ENCODE data around the gene CYP24A1. TPM values are rescaled to one million over a fixed set of nuclear protein-coding genes. Genes with fewer than 3 reads are reported as not detected.

Gene CYP24A1
- total RNA-seq, 4 donors from 2014 or later = 1.0 to 2.5 (median 1.5) TPM; not detected in 1

DNA sequence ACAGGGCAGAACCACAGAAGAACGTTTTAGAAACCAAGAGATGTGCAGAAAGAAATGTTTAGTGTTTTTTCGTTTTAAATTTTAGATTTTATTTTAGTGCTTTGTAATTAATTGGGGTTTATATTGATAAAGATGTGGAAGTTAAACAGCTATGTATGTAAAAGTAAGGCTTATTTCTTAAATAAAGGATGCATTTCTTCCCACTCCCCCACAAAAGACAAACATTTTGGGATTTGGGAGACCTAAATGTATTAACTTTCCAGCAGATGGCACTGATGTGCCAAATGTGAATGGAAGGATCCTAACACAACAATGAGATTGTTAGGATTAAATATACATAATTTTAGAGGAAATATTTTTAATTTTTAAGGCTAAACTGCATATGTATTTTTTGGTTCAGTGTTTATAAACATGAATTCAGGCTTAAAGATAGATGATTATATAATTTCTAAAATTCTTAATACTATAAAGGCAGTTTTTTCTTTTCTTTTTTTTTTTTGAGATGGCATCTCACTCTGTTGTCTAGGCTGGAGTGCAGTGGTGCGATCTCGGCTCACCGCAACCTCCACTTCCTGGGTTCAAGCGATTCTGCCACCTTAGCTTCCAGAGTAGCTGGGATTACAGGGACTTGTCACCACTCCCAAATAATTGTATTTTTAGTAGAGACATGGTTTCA lies 46.1 kb upstream of the CYP24A1 start:
- WGBS = 77% methylated on average over 6 of the region's 6 CpGs
- H3K9me3 ChIP-seq = no peaks in the 10 kb centered on the region
- no peak overlapping the region for H3K27ac ChIP-seq
- DNase-seq (ENCODE audit: low spot score in 2 of 2) = no peak
- TF ChIP-seq POLR2AphosphoS5 (IDR thresholded peaks at IDR 0.05) (no peak), EP300 (IDR thresholded peaks at IDR 0.05) (no peak), POLR2A (IDR thresholded peaks at IDR 0.05) (no peak)
- TF ChIP-seq, protein P1, sequence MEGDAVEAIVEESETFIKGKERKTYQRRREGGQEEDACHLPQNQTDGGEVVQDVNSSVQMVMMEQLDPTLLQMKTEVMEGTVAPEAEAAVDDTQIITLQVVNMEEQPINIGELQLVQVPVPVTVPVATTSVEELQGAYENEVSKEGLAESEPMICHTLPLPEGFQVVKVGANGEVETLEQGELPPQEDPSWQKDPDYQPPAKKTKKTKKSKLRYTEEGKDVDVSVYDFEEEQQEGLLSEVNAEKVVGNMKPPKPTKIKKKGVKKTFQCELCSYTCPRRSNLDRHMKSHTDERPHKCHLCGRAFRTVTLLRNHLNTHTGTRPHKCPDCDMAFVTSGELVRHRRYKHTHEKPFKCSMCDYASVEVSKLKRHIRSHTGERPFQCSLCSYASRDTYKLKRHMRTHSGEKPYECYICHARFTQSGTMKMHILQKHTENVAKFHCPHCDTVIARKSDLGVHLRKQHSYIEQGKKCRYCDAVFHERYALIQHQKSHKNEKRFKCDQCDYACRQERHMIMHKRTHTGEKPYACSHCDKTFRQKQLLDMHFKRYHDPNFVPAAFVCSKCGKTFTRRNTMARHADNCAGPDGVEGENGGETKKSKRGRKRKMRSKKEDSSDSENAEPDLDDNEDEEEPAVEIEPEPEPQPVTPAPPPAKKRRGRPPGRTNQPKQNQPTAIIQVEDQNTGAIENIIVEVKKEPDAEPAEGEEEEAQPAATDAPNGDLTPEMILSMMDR (IDR thresholded peaks at IDR 0.05) = no peak
- no peak overlapping the region for H3K4me3 ChIP-seq
- peaks cover 12% of the 10 kb centered on the region for H3K4me1 ChIP-seq
- H3K36me3 ChIP-seq = peaks cover 24% of the 10 kb centered on the region
- H3K27me3 ChIP-seq = no peaks in the 10 kb centered on the region

DNA sequence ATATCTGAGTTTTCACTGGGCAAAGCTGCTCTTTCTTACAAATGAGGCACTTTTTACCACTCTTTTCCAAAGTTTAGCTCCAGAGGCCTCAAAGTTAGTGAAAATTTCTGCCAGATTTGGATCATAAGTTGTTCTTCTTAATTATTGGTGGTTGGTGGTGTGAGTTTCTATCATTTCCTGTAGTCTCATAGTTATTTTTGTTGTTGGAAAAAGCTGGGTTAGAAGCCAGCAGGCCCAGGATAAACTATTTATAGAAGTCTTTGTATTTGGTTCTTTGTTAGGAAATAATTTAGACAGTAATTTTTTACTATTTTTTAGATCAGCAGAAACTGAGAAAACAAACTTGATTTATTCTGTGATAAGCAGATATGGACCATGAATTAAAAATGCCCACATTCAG lies 44.7 kb upstream of the CYP24A1 start:
- no peak overlapping the region for H3K4me3 ChIP-seq

DNA sequence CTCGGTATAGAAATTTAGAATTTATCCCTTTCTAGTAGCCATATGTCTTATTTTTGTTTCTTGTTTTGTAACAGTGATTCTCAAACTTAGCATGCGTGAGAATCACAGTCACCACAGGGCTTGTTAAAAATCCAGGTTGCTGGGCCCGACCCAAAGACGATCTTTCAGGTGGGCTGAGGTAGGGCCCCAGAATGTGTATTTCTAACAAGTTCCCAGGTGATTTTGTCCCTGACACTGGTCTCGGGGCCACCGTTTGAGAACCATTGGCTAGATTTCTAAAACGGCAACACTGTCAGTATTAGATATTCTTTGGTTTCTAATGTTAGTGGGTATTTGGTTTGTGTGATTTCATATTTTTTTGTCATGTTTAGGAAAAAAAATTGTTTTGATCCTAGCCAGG lies 44.0 kb upstream of the CYP24A1 start:
- Histone ChIP-seq H3K27ac (no peak overlapping the region), H3K4me1 (peaks cover 12% of the 10 kb centered on the region), H3K4me3 (no peak overlapping the region), H3K36me3 (peaks cover 24% of the 10 kb centered on the region), H3K9me3 (no peaks in the 10 kb centered on the region), H3K27me3 (no peaks in the 10 kb centered on the region)
- TF ChIP-seq POLR2AphosphoS5 (IDR thresholded peaks at IDR 0.05) = no peak
- TF ChIP-seq POLR2A (IDR thresholded peaks at IDR 0.05) = no peak
- TF ChIP-seq, protein P1 (IDR thresholded peaks at IDR 0.05) = no peak
- no peak for TF ChIP-seq EP300 (IDR thresholded peaks at IDR 0.05)
- WGBS = 91% methylated on average over 7 of the region's 7 CpGs
- no peak for DNase-seq (ENCODE audit: low spot score in 2 of 2)

More for the DNA sequence above, 44.7 kb upstream of the CYP24A1 start:
- TF ChIP-seq POLR2AphosphoS5 (IDR thresholded peaks at IDR 0.05) = no peak
- TF ChIP-seq EP300 (IDR thresholded peaks at IDR 0.05) = no peak
- TF ChIP-seq POLR2A (IDR thresholded peaks at IDR 0.05) = no peak
- TF ChIP-seq, protein P1 (IDR thresholded peaks at IDR 0.05) = no peak
- Histone ChIP-seq H3K4me1 (peaks cover 12% of the 10 kb centered on the region), H3K9me3 (no peaks in the 10 kb centered on the region), H3K27ac (no peak overlapping the region), H3K36me3 (peaks cover 24% of the 10 kb centered on the region), H3K27me3 (no peaks in the 10 kb centered on the region)
- DNase-seq (ENCODE audit: low spot score in 2 of 2) = no peak

DNA sequence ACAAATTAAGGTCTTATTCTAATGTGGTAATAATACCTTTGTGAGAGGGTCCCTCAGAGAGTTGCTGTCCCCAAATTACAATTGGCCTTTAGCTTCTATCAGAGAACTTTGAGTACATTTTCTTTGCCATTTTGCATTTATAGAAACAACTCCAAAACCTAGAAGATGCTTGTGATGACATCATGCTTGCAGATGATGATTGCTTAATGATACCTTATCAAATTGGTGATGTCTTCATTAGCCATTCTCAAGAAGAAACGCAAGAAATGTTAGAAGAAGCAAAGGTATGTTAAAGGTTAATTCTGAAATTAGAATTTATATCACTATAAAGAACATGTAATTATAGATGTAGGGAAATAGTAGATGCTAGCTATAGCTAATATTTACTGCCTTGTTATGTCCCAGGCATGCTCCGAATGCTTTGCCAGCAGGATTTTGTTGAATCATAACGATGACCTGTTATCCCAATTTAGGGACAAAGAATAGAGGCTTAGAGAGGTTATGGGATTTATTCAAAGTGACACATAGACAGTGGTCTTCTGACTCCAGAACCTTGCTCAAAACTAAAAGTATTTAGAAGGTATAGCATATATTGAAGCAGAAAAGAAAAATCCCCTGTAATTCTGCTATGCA lies 41.5 kb upstream of the CYP24A1 start:
- WGBS = 92% methylated on average over 3 of the region's 3 CpGs
- H3K27ac ChIP-seq = no peak overlapping the region
- peaks cover 21% of the 10 kb centered on the region for H3K36me3 ChIP-seq
- H3K9me3 ChIP-seq = no peaks in the 10 kb centered on the region
- H3K4me1 ChIP-seq = peaks cover 12% of the 10 kb centered on the region
- no peaks in the 10 kb centered on the region for H3K27me3 ChIP-seq
- no peak for DNase-seq (ENCODE audit: low spot score in 2 of 2)
- TF ChIP-seq POLR2AphosphoS5 (IDR thresholded peaks at IDR 0.05) (no peak), EP300 (IDR thresholded peaks at IDR 0.05) (no peak), POLR2A (IDR thresholded peaks at IDR 0.05) (no peak)
- TF ChIP-seq, protein P1 (IDR thresholded peaks at IDR 0.05) = no peak
- no peak overlapping the region for H3K4me3 ChIP-seq

DNA sequence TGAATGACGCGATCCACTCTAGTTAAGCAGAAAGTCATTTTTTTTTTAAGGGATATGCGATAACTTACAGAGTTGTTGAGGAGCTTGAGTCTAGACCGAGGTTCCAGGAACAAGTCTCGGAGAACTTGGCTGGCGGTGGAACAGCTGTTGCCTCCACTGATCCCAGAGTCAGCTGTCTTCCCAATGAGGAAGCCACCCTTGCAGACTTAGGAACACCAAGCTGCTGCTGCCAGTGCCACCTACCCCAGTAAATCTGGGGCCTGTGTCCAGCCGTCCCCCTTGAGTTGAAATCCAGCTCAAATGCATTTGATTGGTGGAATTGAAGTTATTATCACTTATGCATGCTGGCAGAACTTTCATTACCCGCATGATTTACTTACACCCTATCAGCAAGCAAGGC lies 40.8 kb upstream of the CYP24A1 start:
- WGBS = 88% methylated on average over 8 of the region's 8 CpGs
- Histone ChIP-seq H3K27me3 (no peaks in the 10 kb centered on the region), H3K36me3 (peaks cover 21% of the 10 kb centered on the region), H3K4me3 (no peak overlapping the region), H3K9me3 (no peaks in the 10 kb centered on the region), H3K27ac (no peak overlapping the region), H3K4me1 (peaks cover 19% of the 10 kb centered on the region)
- no peak for DNase-seq (ENCODE audit: low spot score in 2 of 2)
- TF ChIP-seq, protein P1 (IDR thresholded peaks at IDR 0.05) = no peak
- TF ChIP-seq POLR2A (IDR thresholded peaks at IDR 0.05) = no peak

Data from suprapubic skin (tissue), 4 donors.